GM19452 (cell line): Measurements from ENCODE around the gene CD2BP2.
"Not testable (repeated sequence)": the region's sequence is repeated elsewhere in the genome, so short reads cannot be mapped to it uniquely, and the experiment has no call there.

Source experiments
- ATAC-seq: cut with Tn5 transposase; IDR thresholded peaks from one replicate; pipeline ENCODE4 v1.9.1; 2021; ENCODE audit not compliant: unreplicated experiment

The CD2BP2 gene

GRCh38 chr16:30355144-30355953, at the start of gene CD2BP2:
TSS of gene CD2BP2 (minus strand) at chr16:30355308. CDS start at chr16:30354681, 627 bp downstream.
- ATAC-seq, result peak; percentile 52

DNA sequence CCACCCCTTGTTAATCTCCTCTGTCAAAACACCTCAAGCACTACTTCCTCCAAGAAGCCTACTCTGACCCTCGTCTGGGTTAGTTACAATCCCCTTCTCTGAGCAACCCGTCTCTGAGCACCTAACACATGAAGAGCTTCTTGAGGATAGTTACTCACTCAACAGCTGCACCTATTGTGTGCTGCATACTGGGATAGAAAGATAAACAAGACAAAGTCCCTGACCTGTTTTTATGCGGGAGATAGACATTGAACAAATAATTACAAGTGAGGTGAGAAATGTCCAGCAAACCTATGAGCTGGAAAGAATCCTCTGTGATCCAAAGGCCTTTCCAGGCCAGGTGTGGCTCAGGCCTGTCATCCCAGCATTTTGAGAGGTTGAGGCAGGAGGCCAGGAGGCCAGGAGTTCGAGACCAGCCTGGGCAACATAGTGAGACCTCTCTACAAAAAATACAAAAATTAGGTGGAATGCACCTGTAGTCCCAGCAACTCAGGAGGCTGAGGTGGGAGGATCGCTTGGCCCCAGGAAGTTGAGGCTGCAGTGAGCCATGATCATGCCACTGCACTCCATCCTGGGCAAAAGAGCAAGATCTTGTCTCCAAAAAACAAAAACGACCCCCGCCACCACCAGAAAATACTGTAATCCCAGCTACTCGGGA, 46.8 kb upstream of the CD2BP2 start:
- no peak for ATAC-seq

DNA sequence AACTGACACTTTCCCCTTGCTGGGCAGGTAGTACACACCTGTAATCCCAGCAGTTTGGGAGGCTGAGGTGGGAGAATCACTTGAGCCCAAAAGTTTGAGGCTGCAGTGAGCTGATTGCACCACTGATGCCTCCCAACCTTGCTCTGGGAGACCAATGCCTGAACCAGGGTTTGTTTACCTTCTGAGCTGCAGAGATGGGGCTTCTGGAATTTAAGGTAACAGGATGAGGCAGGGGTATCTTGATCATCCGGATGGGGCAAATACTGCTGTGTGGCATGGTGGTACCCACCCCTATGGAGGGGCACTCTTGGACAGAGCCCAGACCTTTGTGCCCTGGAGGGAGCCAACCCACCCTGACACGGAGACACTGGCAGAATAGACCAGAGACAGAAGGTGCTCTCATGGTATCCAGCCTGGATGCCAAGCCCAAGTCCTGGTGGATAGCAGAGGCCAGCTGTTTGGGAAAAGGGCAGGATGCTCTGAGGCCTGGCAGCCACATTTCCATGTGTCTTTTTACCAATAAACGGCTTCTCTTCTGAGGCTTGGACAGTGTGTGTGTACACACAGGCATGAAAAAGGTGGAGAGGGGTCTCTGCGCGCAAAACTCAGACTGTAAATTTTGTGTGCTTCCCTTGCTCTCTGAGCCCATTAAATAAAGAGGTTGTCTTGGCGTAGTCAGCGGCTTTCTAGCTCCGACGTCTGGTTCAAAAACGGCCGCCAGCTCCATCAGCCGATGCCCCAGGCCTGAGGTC, 44.5 kb upstream of the CD2BP2 start:
- ATAC-seq, result no peak

GRCh38 chr16:30398661-30399434, 43.7 kb upstream of the CD2BP2 start:
- ATAC-seq, result no peak

- ATAC-seq, result no peak
These were observed 42.9 kb upstream of the CD2BP2 start for GRCh38 chr16:30397776-30398660.

- ATAC-seq, result no peak
These were observed 41.9 kb upstream of the CD2BP2 start for GRCh38 chr16:30397056-30397455.

DNA sequence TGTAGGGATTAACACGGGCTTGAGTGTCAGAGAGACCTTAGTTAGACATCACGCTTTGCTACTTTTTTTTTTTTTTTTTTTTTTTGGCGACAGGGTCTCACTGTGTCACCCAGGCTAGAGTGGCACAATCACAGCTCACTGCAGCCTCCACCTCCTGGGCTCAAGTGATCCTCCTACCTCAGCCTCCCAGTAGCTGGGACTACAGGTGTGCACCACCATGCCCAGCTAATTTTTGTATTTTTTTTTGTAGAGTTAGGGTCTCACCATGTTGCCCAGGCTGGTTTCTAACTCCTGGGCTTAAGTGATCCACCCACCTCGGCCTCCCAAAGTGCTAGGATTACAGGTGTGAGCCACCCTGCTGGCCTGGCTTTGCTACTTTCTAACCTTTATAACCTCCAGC, 41.5 kb upstream of the CD2BP2 start:
- not testable (repeated sequence) for ATAC-seq

DNA sequence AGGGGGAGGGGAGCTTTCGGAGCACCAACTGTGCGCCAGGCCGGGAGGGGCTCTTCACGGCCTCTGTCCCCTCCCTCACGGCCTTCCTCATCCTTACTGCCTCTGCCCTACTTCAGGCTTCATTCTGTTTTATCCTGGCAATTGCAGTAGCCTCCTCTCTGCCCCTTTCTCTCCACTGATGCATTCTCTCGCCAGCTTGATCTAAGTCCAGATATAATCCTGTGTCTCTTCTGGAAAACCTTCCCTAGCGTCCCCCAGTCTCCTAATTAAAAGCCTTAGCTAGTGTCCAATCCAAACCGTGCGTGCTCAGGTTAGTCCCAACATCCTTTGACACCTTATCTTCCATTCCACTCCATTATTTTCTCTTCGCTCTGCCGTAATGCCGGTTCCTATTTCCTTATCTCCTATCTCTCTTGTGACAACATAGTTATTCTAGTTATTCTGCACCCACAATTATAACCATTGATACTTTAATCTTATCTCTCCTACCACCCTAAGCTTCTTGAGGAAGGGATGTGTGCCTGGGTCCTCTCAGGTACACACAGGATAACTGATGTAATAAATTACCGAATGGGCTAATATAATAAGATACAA, 41.0 kb upstream of the CD2BP2 start:
- ATAC-seq, result no peak

- ATAC-seq, result peak; percentile 68
These were observed 40.3 kb upstream of the CD2BP2 start, which contains the start of gene ZNF48 for GRCh38 chr16:30395155-30395991. TSS of gene ZNF48 (plus strand) at chr16:30395420. CDS start at chr16:30395795, 375 bp downstream.

- ATAC-seq, result no peak
These were observed 39.6 kb upstream of the CD2BP2 start for GRCh38 chr16:30394592-30395154.

GRCh38 chr16:30383521-30383920, 28.4 kb upstream of the CD2BP2 start:
- no peak for ATAC-seq

- no peak for ATAC-seq
These were observed 27.2 kb upstream of the CD2BP2 start, which contains the start of gene SEPTIN1 for GRCh38 chr16:30382111-30382881. TSS of gene SEPTIN1 (minus strand) at chr16:30382561. CDS start at chr16:30382542, 19 bp downstream.

DNA sequence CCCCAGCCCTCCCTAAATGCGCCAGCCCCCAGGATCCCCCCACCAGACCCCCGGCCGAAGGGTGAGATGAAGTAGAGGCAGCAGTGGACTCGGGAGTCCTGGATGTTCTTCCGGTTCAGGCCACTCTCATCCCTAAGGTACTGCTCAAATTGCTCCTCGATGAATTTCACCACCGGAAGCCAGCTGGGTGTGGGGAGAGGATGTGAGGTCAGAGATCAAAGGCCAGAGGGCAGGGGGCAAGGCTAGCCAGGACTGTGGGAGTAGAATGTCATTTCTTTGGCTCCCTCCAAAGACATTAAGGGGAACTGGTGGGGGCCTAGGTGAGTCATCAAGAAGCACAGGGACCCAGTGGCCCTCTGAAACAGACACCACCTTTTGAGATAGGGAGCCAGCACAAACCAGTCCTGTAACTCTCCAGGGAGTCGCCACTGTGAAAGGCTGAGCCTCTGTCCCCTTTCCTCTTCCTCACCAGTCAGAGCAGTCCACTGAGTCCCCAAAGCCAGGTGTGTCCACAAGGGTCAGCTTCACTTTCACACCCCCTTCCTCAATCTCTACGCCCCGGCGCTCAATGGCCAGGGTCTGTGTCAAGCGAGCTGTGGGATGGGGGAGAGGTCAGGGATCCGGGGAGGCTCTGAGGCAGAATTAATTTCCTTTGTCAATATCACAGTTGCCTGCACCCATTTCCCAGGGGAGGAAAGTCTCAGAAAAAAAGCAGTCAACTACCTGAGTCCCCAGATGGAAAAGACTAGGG, 26.4 kb upstream of the CD2BP2 start:
- ATAC-seq, result no peak

GRCh38 chr16:30380803-30381208, 25.7 kb upstream of the CD2BP2 start:
- ATAC-seq, result no peak

GRCh38 chr16:30380072-30380802, 25.1 kb upstream of the CD2BP2 start:
- no peak for ATAC-seq
